HepG2 (cell line): ENCODE data around the gene CLDN7. TPM values are rescaled to one million over a fixed set of nuclear protein-coding genes. Genes with fewer than 3 reads are reported as not detected.

Experiments used
- E2F2 ChIP-seq: sonication (generic); formaldehyde crosslinking; IDR thresholded peaks from 2 replicates; pipeline ENCODE4 v1.4.0; 2020; ENCODE audit warnings: missing genetic modification reagents, borderline replicate concordance
- FOXA3 ChIP-seq: IDR thresholded peaks from 2 replicates; pipeline ENCODE4 v1.6.1; 2016; ENCODE audit warnings: missing genetic modification reagents, missing compliant biosample characterization
- NFYC ChIP-seq: IDR thresholded peaks from 2 replicates; pipeline ENCODE4 v1.6.1; 2016; ENCODE audit warnings: missing genetic modification reagents, missing compliant biosample characterization
- PAXIP1 ChIP-seq: sonication (generic); formaldehyde crosslinking; conservative IDR thresholded peaks from 2 replicates; pipeline ENCODE4 v1.4.0; 2020; ENCODE audit warnings: mild to moderate bottlenecking, missing genetic modification reagents, moderate library complexity
- PHF8 ChIP-seq: sonication (generic); formaldehyde crosslinking; IDR thresholded peaks from 2 replicates; pipeline ENCODE4 v1.5.0; 2020; ENCODE audit warnings: missing genetic modification reagents
- RAD21 ChIP-seq: fragments of 450-650 bp; formaldehyde crosslinking; IDR thresholded peaks from 2 replicates; pipeline ENCODE4 v1.5.0; 2020; ENCODE audit warnings: mild to moderate bottlenecking
- SNAPC5 ChIP-seq: sonication (generic); formaldehyde crosslinking; IDR thresholded peaks from 2 replicates; pipeline ENCODE4 v1.8.1; 2023; ENCODE audit warnings: mild to moderate bottlenecking, missing genetic modification reagents, borderline replicate concordance
- ZNF143 ChIP-seq: sonication (generic); formaldehyde crosslinking; IDR thresholded peaks from 2 replicates; pipeline ENCODE4 v1.4.0; 2020; ENCODE audit warnings: missing genetic modification reagents
- ZNF18 ChIP-seq: sonication (generic); formaldehyde crosslinking; IDR thresholded peaks from 2 replicates; pipeline ENCODE4 v1.8.0; 2022; ENCODE audit warnings: mild to moderate bottlenecking, missing genetic modification reagents; ENCODE audit not compliant: insufficient replicate concordance
- ZNF318 ChIP-seq: sonication (generic); formaldehyde crosslinking; IDR thresholded peaks from 2 replicates; pipeline ENCODE4 v1.4.0; 2020; ENCODE audit warnings: mild to moderate bottlenecking, missing genetic modification reagents
- ZNF547 ChIP-seq: sonication (generic); formaldehyde crosslinking; IDR thresholded peaks from 2 replicates; pipeline ENCODE4 v1.5.1; 2020; ENCODE audit warnings: mild to moderate bottlenecking, missing genetic modification reagents
- polyA plus RNA-seq, 8 experiments: library from polyadenylated mRNA; depleted of rRNA in 3 of 8; stranded (reverse) in 7 of 8; unstranded in 1 of 8; fragments of >200 nt; fragmentation: Illumina TruSeq in 4 of 8; extraction: Trizol in 4 of 8; gene quantifications; 2 replicates each; pipeline versions ENCODE4 v1.2.1 to v1.2.3, GENCODE V29; 2011 to 2016; ENCODE audit warnings: low read depth in 4 of 8, missing spikeins in 1 of 8, mixed read lengths in 1 of 8; ENCODE audit not compliant: insufficient read depth in 1 of 8
- total RNA-seq, 5 experiments: library from RNA; depleted of rRNA; stranded (reverse); fragments of >200 nt; fragmentation: Illumina TruSeq; extraction: Trizol; gene quantifications; 2 replicates each; pipeline ENCODE4 v1.2.3, GENCODE V29; 2016; ENCODE audit warnings: low read depth in 1 of 5

CLDN7 gene
- total and polyA plus RNA-seq, 2 of the 13 experiments (the other 11 are each of a cell fraction or from before 2014, with no cell fraction given), result not detected

GRCh38 chr17:7242717-7243452, 19.4 kb downstream of the CLDN7 start (continued):
- TF ChIP-seq E2F2 (CRISPR knock-in tag), result 0 out of 2 replicates have a peak, but pooled peaks have one; percentile 36
- peak; percentile 27; the same call in 1 of the 2 replicates for TF ChIP-seq ZNF547 (CRISPR knock-in tag)
- TF ChIP-seq PAXIP1, result peak; percentile 49; the same call in 1 of the 2 replicates
- TF ChIP-seq ZNF143 (CRISPR knock-in tag), result peak; percentile 75
- TF ChIP-seq ZNF318 (CRISPR knock-in tag), result peak; percentile 90
- no peak for TF ChIP-seq SNAPC5 (CRISPR knock-in tag)
- TF ChIP-seq FOXA3 (CRISPR knock-in tag), result peak; percentile 75
- TF ChIP-seq RAD21, result peak; percentile 80
- peak; percentile 58 for TF ChIP-seq ZNF18 (CRISPR knock-in tag)
- TF ChIP-seq PHF8 (CRISPR knock-in tag), result peak; percentile 28; the same call in 1 of the 2 replicates
- peak; percentile 41; the same call in 1 of the 2 replicates for TF ChIP-seq NFYC (CRISPR knock-in tag)
